Measurements from ENCODE around the gene CELA2A.
"Not testable (repeated sequence)": the region's sequence is repeated elsewhere in the genome, so short reads cannot be mapped to it uniquely, and the experiment has no call there.

The CELA2A gene

GRCh38 chr1:15504436-15504835, 47.9 kb downstream of the CELA2A start:
- no peak for FAIRE-seq

- no peak for FAIRE-seq
Observed at GRCh38 chr1:15506831-15507230, 50.3 kb downstream of the CELA2A start.

DNA sequence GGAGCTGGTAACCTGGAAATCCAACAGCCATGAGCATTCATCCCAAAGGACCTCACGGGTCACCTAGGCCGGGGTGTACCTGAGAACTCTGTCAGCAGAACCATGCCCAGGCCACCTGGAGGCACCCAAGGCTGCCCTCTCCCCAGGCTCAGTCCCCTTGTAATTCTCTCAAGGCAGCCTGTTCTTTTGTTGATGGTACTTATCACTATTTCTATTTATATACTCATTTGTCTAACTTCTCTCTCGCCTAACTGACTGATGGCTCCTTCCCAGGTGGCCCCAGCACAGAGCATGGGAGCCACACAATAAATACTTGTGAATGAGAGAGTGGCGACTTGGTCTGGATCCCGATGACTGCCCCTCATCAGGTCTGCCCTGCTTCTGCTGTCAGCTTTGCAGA, 50.7 kb downstream of the CELA2A start:
- no peak for FAIRE-seq

GRCh38 chr1:15508700-15509487, 52.4 kb downstream of the CELA2A start:
- no peak for FAIRE-seq

DNA sequence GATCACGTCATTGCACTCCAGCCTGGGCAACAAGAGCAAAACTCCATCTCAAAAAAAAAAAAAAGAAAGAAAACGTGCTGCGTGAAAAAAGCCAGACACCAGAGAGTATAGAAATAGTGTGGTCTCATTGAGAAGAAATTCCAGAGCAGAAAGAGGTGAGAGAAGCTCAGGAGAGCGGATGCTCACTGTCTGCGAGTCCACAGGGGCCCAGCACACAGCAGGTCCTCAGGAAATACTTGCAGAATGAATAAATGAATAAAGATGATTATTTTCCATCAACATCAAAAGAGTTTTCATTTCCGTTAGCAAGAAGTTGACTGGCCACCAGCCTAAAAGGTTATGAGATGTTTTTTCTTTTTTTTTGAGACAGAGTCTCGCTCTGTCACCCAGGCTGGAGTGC, 53.1 kb downstream of the CELA2A start:
- FAIRE-seq = no peak

DNA sequence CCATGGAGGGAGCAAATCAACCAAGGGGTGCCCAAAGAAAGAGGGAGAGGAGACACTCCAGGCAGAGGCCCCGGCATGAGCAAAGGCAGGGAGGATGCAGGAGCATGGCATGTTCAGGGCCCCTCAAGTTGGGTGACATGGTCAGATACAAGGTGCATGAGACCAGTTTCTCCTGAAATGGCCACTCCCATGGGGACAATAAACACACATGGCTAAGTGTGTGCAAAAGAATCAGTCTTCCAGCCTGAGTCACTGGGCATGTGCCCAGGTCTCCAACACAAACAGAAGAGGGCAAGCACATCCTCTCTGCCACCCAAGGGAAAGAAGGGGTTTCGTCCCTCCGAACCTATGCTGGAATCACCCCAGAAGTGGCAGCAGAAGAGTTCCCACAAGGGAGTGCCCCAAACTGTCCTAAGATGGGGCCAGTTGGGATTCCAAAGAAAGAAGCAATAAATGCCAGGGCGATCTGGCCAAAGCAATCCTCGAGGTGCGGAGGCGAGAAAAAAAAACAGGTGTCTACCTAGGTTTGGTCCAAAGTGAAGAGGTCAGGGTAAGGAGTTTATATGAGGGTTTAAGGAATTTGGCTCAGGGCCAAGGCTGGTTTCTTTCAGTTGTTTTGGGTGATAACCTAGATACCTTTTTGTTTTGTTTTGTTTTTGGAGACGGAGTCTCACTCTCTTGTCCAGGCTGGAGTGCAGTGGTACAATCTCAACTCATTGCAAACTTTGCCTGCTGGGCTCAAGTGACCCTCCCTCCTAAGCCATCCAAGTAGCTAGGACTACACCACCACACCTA, 54.3 kb downstream of the CELA2A start:
- FAIRE-seq = no peak

- FAIRE-seq = no peak
Observed at GRCh38 chr1:15513192-15513591, 56.7 kb downstream of the CELA2A start.

GRCh38 chr1:15513919-15514318, 57.4 kb downstream of the CELA2A start:
- no peak for FAIRE-seq

- not testable (repeated sequence) for FAIRE-seq
Observed at GRCh38 chr1:15514557-15514956, 58.0 kb downstream of the CELA2A start.

- FAIRE-seq = no peak
Observed at GRCh38 chr1:15515022-15515663, 58.6 kb downstream of the CELA2A start.

- no peak for FAIRE-seq
Observed at GRCh38 chr1:15519625-15520024, 63.1 kb downstream of the CELA2A start.

- FAIRE-seq = not testable (repeated sequence)
Observed at GRCh38 chr1:15521206-15521906, 64.8 kb downstream of the CELA2A start.

Measured in islet of Langerhans (tissue), 1 donor.